Gastroesophageal sphincter (tissue), 4 donors: ENCODE data around the gene MCM5. TPM values are rescaled to one million over a fixed set of nuclear protein-coding genes. Genes with fewer than 3 reads are reported as not detected.

Source experiments
- ATAC-seq: fragments of 150-250 bp; one replicate; pipeline ENCODE4 v1.9.1; 2016; ENCODE audit warnings: mild to moderate bottlenecking, moderate library complexity
- H3K27ac ChIP-seq, 4 donors: fragments of 200-600 bp; sonication (generic) in 3 of 4; 1 replicate in 3 of 4; 2 replicates in 1 of 4; pipeline ENCODE4 v1.5.1; 2016 to 2019
- H3K27me3 ChIP-seq: fragments of 200-600 bp; sonication (generic); one replicate; pipeline ENCODE4 v1.5.1; 2019
- H3K36me3 ChIP-seq, 2 donors: fragments of 200-600 bp; sonication (generic); one replicate each; pipeline ENCODE4 v1.5.1; 2019; ENCODE audit warnings: control low read depth in 1 of 2
- H3K4me1 ChIP-seq, 3 donors: fragments of 200-600 bp; sonication (generic); 1 replicate in 2 of 3; 2 replicates in 1 of 3; pipeline ENCODE4 v1.5.1; 2016 to 2019; ENCODE audit warnings: control low read depth in 2 of 3
- H3K4me3 ChIP-seq, 2 donors: fragments of 200-600 bp; sonication (generic); one replicate each; pipeline ENCODE4 v1.5.1; 2019; ENCODE audit warnings: mild to moderate bottlenecking in 1 of 2, moderate library complexity in 1 of 2
- H3K9me3 ChIP-seq, 3 donors: fragments of 200-600 bp; sonication (generic); one replicate each; pipeline ENCODE4 v1.5.1; 2017 to 2019; ENCODE audit warnings: control low read depth in 2 of 3
- CTCF ChIP-seq, 4 experiments: fragments of 200-600 bp in 2 of 4; fragments of 450-650 bp in 2 of 4; sonication (generic) in 1 of 4; IDR thresholded peaks; one replicate each; pipeline ENCODE4 v1.5.1; 2017 to 2019; ENCODE audit warnings: antibody characterized with exemption in 4 of 4, mild to moderate bottlenecking in 2 of 4, moderate library complexity in 2 of 4
- EP300 ChIP-seq: sonication (generic); formaldehyde crosslinking; IDR thresholded peaks from one replicate; pipeline ENCODE4 v1.6.1; 2017; ENCODE audit warnings: antibody characterized with exemption, mild to moderate bottlenecking
- POLR2A ChIP-seq, 2 donors: fragments of 450-650 bp; IDR thresholded peaks; one replicate each; pipeline ENCODE4 v1.6.1; 2017; ENCODE audit warnings: antibody characterized with exemption in 2 of 2, mild to moderate bottlenecking in 2 of 2, moderate library complexity in 1 of 2
- POLR2AphosphoS5 ChIP-seq: sonication (generic); formaldehyde crosslinking; IDR thresholded peaks from one replicate; pipeline ENCODE4 v1.6.1; 2017; ENCODE audit warnings: antibody characterized with exemption
- WGBS, 2 donors: methylation state at CpG; one replicate each; pipeline ENCODE4 v1.1.5; 2018; ENCODE audit warnings: low coverage in 1 of 2; 5-methylcytosine and 5-hydroxymethylcytosine counted together
- total RNA-seq, 4 donors: library from RNA; depleted of rRNA; stranded (reverse); fragments of >200 nt; gene quantifications; one replicate each; pipeline ENCODE4 v1.1.0, GENCODE V29; 2016

The MCM5 gene
- total RNA-seq, 4 donors from 2014 or later, result 14.5 to 19.2 (median 15.3) TPM

- 64 to 80% methylated on average over 1 to 9 of the region's 9 CpGs for WGBS, 2 donors
- TF ChIP-seq EP300 (no peak), CTCF (IDR thresholded peaks at IDR 0.05) (no peak), POLR2A (IDR thresholded peaks at IDR 0.05) (no peak), POLR2AphosphoS5 (no peak)
- Histone ChIP-seq H3K9me3 (no peaks in the 10 kb centered on the region), H3K4me1 (peaks cover 0 to 10% (median 4%) of the 10 kb centered on the region in 3 donors), H3K4me3 (no peak overlapping the region), H3K27me3 (peaks cover 48% of the 10 kb centered on the region), H3K36me3 (no peaks in the 10 kb centered on the region), H3K27ac (no peak overlapping the region)
- no peak for ATAC-seq
These were observed 32.5 kb upstream of the MCM5 start for GRCh38 chr22:35367331-35367886.

GRCh38 chr22:35368386-35368785 is 31.6 kb upstream of the MCM5 start:
- Histone ChIP-seq H3K4me3 (no peak overlapping the region), H3K4me1 (peaks cover 0 to 13% (median 4%) of the 10 kb centered on the region in 3 donors), H3K9me3 (no peaks in the 10 kb centered on the region), H3K27ac (no peak overlapping the region), H3K36me3 (no peaks in the 10 kb centered on the region), H3K27me3 (peaks cover 38% of the 10 kb centered on the region)
- 80% methylated on average over 1 of the region's 6 CpGs; no CpG with 5 or more reads in 1 of the 2 donors for WGBS, 2 donors
- ATAC-seq, result no peak
- TF ChIP-seq POLR2AphosphoS5 (no peak), EP300 (no peak), CTCF (IDR thresholded peaks at IDR 0.05) (no peak), POLR2A (IDR thresholded peaks at IDR 0.05) (no peak)

- Histone ChIP-seq H3K27ac (no peak overlapping the region), H3K9me3 (no peaks in the 10 kb centered on the region), H3K4me3 (no peak overlapping the region), H3K4me1 (peaks cover 0 to 13% (median 4%) of the 10 kb centered on the region in 3 donors), H3K27me3 (peaks cover 22% of the 10 kb centered on the region), H3K36me3 (no peaks in the 10 kb centered on the region)
- no peak for TF ChIP-seq EP300
- no peak for TF ChIP-seq CTCF (IDR thresholded peaks at IDR 0.05)
- TF ChIP-seq POLR2A (IDR thresholded peaks at IDR 0.05), result no peak
- TF ChIP-seq POLR2AphosphoS5, result no peak
- no peak for ATAC-seq
- WGBS, 2 donors, result 67% methylated on average over 1 of the region's 2 CpGs; no CpG with 5 or more reads in 1 of the 2 donors
These were observed 29.9 kb upstream of the MCM5 start for GRCh38 chr22:35369996-35370395.

GRCh38 chr22:35373781-35374180 is 26.2 kb upstream of the MCM5 start:
- Histone ChIP-seq H3K4me1 (peaks cover 0 to 32% (median 14%) of the 10 kb centered on the region in 3 donors), H3K27me3 (no peaks in the 10 kb centered on the region), H3K9me3 (no peaks in the 10 kb centered on the region), H3K4me3 (no peak overlapping the region), H3K27ac (no peak overlapping the region), H3K36me3 (no peaks in the 10 kb centered on the region)
- no peak for TF ChIP-seq POLR2AphosphoS5
- TF ChIP-seq POLR2A (IDR thresholded peaks at IDR 0.05), result no peak
- TF ChIP-seq EP300, result no peak
- TF ChIP-seq CTCF (IDR thresholded peaks at IDR 0.05), result no peak
- WGBS, 2 donors, result 70 to 78% methylated on average over 6 of the region's 6 CpGs
- no peak for ATAC-seq

GRCh38 chr22:35375031-35375430 is 24.9 kb upstream of the MCM5 start:
- H3K27ac ChIP-seq, result no peak overlapping the region
- H3K36me3 ChIP-seq, result no peaks in the 10 kb centered on the region
- H3K4me1 ChIP-seq, result peaks cover 0 to 36% (median 14%) of the 10 kb centered on the region in 3 donors
- no peaks in the 10 kb centered on the region for H3K27me3 ChIP-seq
- no peak overlapping the region for H3K4me3 ChIP-seq
- no peak for TF ChIP-seq POLR2A (IDR thresholded peaks at IDR 0.05)
- no peak for TF ChIP-seq POLR2AphosphoS5
- no peak for TF ChIP-seq EP300
- no peak for TF ChIP-seq CTCF (IDR thresholded peaks at IDR 0.05)
- no peaks in the 10 kb centered on the region for H3K9me3 ChIP-seq
- no peak for ATAC-seq
- WGBS, 2 donors, result 84 to 95% methylated on average over 3 of the region's 3 CpGs
